ENCODE results near the gene DLG2. TPM values are rescaled to one million over a fixed set of nuclear protein-coding genes. Genes with fewer than 3 reads are reported as not detected.

The DLG2 gene
- total RNA-seq, 3 donors from 2014 or later (not counting 1 experiment from before 2014, with no cell fraction given), result 1.7 to 2.9 (median 2.2) TPM

GRCh38 chr11:83642500-83642899 is 1984.6 kb downstream of the DLG2 start:
- no peak overlapping the region for H3K4me3 ChIP-seq (ENCODE audit: low read length)
- H3K36me3 Mint-ChIP-seq, result no peaks in the 10 kb centered on the region
- no peaks in the 10 kb centered on the region for H3K36me3 ChIP-seq (ENCODE audit: control insufficient read depth, insufficient read depth, low read length)
- TF ChIP-seq, protein P1, sequence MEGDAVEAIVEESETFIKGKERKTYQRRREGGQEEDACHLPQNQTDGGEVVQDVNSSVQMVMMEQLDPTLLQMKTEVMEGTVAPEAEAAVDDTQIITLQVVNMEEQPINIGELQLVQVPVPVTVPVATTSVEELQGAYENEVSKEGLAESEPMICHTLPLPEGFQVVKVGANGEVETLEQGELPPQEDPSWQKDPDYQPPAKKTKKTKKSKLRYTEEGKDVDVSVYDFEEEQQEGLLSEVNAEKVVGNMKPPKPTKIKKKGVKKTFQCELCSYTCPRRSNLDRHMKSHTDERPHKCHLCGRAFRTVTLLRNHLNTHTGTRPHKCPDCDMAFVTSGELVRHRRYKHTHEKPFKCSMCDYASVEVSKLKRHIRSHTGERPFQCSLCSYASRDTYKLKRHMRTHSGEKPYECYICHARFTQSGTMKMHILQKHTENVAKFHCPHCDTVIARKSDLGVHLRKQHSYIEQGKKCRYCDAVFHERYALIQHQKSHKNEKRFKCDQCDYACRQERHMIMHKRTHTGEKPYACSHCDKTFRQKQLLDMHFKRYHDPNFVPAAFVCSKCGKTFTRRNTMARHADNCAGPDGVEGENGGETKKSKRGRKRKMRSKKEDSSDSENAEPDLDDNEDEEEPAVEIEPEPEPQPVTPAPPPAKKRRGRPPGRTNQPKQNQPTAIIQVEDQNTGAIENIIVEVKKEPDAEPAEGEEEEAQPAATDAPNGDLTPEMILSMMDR (IDR thresholded peaks at IDR 0.05), result no peak
- no peaks in the 10 kb centered on the region for H3K4me1 Mint-ChIP-seq
- H3K27ac Mint-ChIP-seq, result no peak overlapping the region
- H3K9me3 Mint-ChIP-seq, result peaks cover 3 to 5% of the 10 kb centered on the region in 2 donors
- H3K27me3 ChIP-seq (ENCODE audit: control insufficient read depth, insufficient read depth, low read length), result no peaks in the 10 kb centered on the region
- no peaks in the 10 kb centered on the region for H3K9me3 ChIP-seq (ENCODE audit: control insufficient read depth, insufficient read depth, low read length)
- no peak for ATAC-seq
- DNase-seq, result no peak
- intact Hi-C loops (cut with micrococcal nuclease), result no loop called here
- no peaks in the 10 kb centered on the region for H3K27me3 Mint-ChIP-seq (ENCODE audit: low read depth in 2 of 2)
- no peak overlapping the region for H3K4me3 Mint-ChIP-seq
- H3K4me1 ChIP-seq (ENCODE audit: control insufficient read depth, insufficient read depth, low read length), result no peaks in the 10 kb centered on the region
- no peak overlapping the region for H3K27ac ChIP-seq (ENCODE audit: low read length)

DNA sequence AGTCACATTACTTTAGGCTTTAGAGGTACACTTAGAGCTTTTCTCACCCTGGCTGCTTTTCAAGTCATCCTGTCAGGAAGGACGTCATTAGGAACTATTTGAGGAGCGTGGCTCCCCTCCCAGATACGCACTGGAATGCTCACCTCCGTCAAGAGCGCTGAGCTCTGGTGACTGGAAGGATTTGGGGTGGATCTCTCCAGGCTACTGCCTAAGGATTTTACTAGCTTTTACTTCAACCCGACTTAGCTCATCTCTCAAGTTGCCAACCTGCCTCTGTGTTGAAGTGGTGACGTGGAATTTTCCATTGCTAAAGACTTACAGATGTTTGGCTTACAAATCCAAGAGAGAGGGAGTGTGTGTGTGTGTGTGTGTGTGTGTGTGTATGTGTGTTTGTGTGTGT is 1985.6 kb downstream of the DLG2 start:
- Histone ChIP-seq H3K27ac (ENCODE audit: low read length) (no peak overlapping the region), H3K4me1 (ENCODE audit: control insufficient read depth, insufficient read depth, low read length) (no peaks in the 10 kb centered on the region), H3K36me3 (ENCODE audit: control insufficient read depth, insufficient read depth, low read length) (no peaks in the 10 kb centered on the region), H3K9me3 (ENCODE audit: control insufficient read depth, insufficient read depth, low read length) (no peaks in the 10 kb centered on the region), H3K27me3 (ENCODE audit: control insufficient read depth, insufficient read depth, low read length) (no peaks in the 10 kb centered on the region), H3K4me3 (ENCODE audit: low read length) (no peak overlapping the region)
- no peak overlapping the region for H3K4me3 Mint-ChIP-seq
- no peak for DNase-seq
- WGBS (ENCODE audit: insufficient coverage), result 69% methylated on average over 7 of the region's 7 CpGs
- intact Hi-C loops (cut with micrococcal nuclease), result no loop called here
- H3K4me1 Mint-ChIP-seq, result no peaks in the 10 kb centered on the region
- H3K27me3 Mint-ChIP-seq (ENCODE audit: low read depth in 2 of 2), result no peaks in the 10 kb centered on the region
- no peaks in the 10 kb centered on the region for H3K36me3 Mint-ChIP-seq
- ATAC-seq, result no peak
- no peak overlapping the region for H3K27ac Mint-ChIP-seq
- peaks cover 3 to 6% of the 10 kb centered on the region in 2 donors for H3K9me3 Mint-ChIP-seq
- TF ChIP-seq, protein P1 (IDR thresholded peaks at IDR 0.05), result no peak

- Mint-ChIP-seq H3K4me1 (no peaks in the 10 kb centered on the region), H3K27me3 (ENCODE audit: low read depth in 2 of 2) (no peaks in the 10 kb centered on the region), H3K27ac (no peak overlapping the region), H3K4me3 (no peak overlapping the region), H3K36me3 (no peaks in the 10 kb centered on the region), H3K9me3 (peaks cover 6 to 7% of the 10 kb centered on the region in 2 donors)
- no peaks in the 10 kb centered on the region for H3K9me3 ChIP-seq (ENCODE audit: control insufficient read depth, insufficient read depth, low read length)
- H3K27me3 ChIP-seq (ENCODE audit: control insufficient read depth, insufficient read depth, low read length), result no peaks in the 10 kb centered on the region
- ATAC-seq, result no peak
- no peak overlapping the region for H3K4me3 ChIP-seq (ENCODE audit: low read length)
- DNase-seq, result no peak
- TF ChIP-seq, protein P1 (IDR thresholded peaks at IDR 0.05), result no peak
- 85% methylated on average over 5 of the region's 5 CpGs for WGBS (ENCODE audit: insufficient coverage)
- intact Hi-C loops (cut with micrococcal nuclease), result no loop called here
- no peaks in the 10 kb centered on the region for H3K4me1 ChIP-seq (ENCODE audit: control insufficient read depth, insufficient read depth, low read length)
- no peak overlapping the region for H3K27ac ChIP-seq (ENCODE audit: low read length)
- H3K36me3 ChIP-seq (ENCODE audit: control insufficient read depth, insufficient read depth, low read length), result no peaks in the 10 kb centered on the region
Measured at GRCh38 chr11:83639995-83640758, 1987.0 kb downstream of the DLG2 start.

DNA sequence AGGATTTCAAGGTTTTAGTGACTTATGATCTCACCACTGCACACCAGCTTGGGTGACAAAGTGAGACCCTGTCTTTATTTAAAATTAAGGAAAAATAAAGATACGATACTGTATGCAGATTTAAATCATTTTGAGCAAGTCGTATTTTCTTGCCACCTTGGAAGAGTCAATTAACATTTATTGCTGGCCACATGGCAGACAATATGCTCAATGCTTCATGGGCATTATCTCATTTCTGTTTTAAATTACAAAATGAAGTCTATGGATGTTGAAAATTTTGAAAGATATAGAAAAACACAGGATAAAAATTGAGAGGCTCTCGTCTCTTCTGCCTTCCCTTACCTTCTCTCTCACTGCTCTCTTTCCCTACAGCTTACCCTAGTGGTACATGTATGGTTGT is 1992.0 kb downstream of the DLG2 start:
- DNase-seq, result no peak
- H3K4me1 Mint-ChIP-seq, result no peaks in the 10 kb centered on the region
- 83% methylated on average over 2 of the region's 3 CpGs for WGBS (ENCODE audit: insufficient coverage)
- no peaks in the 10 kb centered on the region for H3K36me3 Mint-ChIP-seq
- no peak for ATAC-seq
- Histone ChIP-seq H3K9me3 (ENCODE audit: control insufficient read depth, insufficient read depth, low read length) (no peaks in the 10 kb centered on the region), H3K4me1 (ENCODE audit: control insufficient read depth, insufficient read depth, low read length) (no peaks in the 10 kb centered on the region), H3K36me3 (ENCODE audit: control insufficient read depth, insufficient read depth, low read length) (no peaks in the 10 kb centered on the region), H3K27ac (ENCODE audit: low read length) (no peak overlapping the region), H3K27me3 (ENCODE audit: control insufficient read depth, insufficient read depth, low read length) (no peaks in the 10 kb centered on the region), H3K4me3 (ENCODE audit: low read length) (no peak overlapping the region)
- no peak overlapping the region for H3K27ac Mint-ChIP-seq
- H3K9me3 Mint-ChIP-seq, result peaks cover 6 to 9% of the 10 kb centered on the region in 2 donors
- TF ChIP-seq, protein P1 (IDR thresholded peaks at IDR 0.05), result no peak
- H3K4me3 Mint-ChIP-seq, result no peak overlapping the region
- no peaks in the 10 kb centered on the region for H3K27me3 Mint-ChIP-seq (ENCODE audit: low read depth in 2 of 2)
- intact Hi-C loops (cut with micrococcal nuclease), result no loop called here
